Stimulated activated CD4-positive, alpha-beta T cell treated with anti-CD3 and anti-CD28 coated beads, Interleukin-15, amount 100 ng/mL, for 48 hours (primary cell): ENCODE data around the gene B3GNT2.

Experiments
- DNase-seq, 2 donors: peaks; one replicate each; pipeline ENCODE4 v3.0.0-alpha.2; 2020; ENCODE audit warnings: low read depth in 2 of 2

The B3GNT2 gene

DNA sequence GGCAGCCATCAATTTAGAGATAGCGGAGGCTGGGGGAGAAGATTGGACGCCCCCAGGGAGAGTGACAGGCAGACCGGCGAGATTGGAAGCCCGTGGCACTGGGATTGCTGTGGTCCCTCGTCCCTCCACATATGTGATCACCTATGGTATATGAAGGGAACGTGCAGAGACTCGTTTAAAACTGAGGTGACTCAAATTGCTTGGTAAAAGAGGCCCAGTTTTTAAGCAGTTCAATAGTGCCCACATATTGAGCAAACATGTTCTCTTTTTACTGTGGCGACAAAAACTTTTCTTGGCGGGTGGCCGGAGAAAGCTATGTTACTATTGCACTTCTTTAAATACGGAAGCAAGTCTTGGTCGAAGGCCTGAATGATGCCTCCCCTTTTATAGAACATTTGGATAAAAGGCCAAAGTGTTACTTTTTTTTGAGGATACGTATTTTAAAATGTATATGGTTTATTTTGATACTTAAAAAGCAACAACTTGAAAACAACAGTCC, 9.1 kb downstream of the B3GNT2 start:
- no peak for DNase-seq

DNA sequence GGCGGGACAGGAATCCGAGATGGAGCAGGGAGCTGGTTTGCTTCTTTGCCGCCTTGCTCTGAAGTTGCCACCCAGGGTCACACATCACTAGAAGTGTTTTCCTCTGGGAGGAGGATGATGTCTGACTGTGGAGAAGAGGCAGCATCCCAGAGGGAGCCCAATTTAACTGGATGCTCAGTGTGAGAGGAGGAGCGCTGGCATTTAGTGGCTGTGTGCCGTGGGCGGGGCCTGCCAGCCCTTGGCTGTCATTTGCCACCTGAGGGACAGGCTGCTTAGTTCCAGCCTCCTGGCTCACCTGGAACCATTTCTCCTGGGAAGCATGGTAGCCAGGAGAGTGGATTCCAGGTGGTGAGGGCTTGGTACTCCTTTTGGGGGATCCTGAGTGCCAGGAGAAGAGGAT, 9.6 kb downstream of the B3GNT2 start:
- no peak for DNase-seq

DNA sequence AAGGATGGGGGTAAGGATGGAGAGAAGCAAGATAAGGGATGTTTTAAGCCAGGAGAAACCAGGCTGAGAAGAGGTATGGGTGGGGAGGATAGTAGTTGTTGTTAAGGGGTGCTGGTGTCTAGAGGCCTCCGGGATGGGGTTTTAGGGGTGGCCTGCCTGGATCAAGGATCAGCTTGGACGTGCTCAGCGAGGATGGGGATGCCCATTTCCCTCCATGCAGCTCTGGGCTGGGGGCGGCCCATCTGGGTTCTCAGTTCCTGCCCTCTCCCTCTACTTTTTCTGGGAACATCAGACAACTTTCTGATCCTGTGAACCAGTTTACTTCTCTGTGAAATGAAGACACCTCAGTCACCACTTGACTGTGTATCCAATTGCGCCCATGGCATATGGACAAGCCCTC, 10.1 kb downstream of the B3GNT2 start:
- no peak for DNase-seq

DNA sequence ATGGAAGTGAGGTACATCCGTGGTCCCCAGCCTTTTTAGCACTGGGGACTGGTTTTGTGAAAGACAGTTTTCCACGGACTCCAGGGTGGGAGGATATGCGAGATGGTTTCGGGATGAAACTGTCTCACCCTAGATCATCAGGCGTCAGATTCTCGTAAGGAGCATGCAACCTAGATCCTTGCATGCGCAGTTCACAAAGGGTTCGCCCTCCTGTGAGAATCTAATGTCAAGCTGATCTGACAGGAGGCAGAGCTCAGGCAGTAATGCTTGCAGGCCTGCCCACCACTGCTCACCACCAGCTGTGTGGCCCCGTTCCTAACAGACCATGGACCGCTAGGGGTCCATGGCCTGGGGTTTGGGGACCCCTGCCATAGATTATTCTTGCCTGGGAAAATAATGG, 11.6 kb downstream of the B3GNT2 start:
- DNase-seq: no peak

DNA sequence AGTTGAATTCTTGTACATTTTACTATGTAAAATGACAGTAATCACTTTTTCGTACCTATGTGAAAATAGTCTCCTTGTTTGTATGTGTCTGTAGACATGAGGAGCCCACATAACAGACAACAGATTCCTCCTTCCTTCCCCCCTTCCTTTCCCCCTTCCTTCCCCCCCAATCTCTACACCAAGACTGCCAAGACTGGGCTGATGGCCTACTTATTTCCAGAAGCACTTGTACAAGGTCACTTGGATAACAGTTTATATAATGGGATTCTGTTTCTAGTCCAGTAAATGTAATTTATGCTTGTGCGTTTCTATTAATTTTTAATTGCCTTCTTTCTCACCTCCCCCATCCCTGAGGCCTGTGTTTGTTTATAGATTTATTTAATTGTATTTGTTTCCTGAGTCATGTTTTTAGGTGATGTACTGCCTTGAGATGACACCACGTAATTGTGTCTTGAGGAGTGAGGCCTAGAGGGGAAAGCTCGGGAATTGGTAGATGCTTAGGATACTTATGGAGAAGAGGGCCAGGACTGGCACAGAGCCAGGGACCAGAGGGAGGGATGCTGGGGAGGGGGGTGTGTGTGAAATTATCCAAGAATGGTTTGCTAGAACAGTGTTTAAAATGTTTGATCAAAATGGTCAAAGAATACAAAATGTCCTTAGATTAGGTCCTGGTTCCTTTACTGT, 12.3 kb downstream of the B3GNT2 start:
- DNase-seq: no peak

DNA sequence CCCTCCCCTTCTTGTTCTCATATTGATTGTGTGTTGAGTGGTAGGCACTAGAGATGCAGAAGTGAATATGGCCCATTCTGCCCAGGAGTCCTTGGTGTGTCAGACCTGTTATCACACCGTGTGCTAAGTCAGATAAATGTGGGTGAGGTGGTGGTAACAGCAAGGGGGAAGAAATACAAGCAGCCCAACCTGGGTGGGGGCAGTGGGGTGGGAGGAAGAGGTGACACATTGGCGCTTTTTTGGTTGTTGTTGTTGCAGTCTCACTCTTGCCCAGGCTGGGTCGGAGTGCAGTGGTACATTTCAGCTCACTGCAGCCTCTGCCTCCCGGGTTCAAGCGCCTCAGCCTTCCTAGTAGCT, 12.8 kb downstream of the B3GNT2 start:
- DNase-seq: no peak

DNA sequence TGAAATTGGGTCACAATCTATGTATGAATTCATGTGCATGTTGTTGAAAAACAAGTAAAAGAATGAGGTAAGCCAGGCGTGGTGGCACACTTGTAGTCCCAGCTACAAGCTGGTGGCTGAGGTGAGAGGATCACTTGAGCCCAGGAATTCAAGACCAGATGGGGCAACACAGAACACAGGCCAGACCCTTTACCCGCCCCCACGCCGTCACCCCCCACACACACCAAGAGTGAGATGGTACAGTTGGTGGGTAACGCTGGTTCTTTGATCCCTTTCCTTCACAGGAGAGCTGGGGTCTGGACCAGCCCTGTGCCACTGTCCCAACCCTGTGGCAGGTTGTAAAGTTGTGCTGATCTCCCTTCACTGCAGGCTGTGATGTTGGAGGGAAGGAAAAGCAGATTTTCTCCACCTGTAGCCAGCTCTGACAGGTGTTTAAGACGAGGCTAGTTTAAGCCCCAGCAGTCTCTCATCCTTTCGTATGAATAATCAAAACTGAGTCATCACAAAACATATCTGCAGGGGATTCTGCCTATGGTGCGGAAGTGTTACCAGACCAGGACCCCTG, 13.6 kb downstream of the B3GNT2 start:
- no peak for DNase-seq

DNA sequence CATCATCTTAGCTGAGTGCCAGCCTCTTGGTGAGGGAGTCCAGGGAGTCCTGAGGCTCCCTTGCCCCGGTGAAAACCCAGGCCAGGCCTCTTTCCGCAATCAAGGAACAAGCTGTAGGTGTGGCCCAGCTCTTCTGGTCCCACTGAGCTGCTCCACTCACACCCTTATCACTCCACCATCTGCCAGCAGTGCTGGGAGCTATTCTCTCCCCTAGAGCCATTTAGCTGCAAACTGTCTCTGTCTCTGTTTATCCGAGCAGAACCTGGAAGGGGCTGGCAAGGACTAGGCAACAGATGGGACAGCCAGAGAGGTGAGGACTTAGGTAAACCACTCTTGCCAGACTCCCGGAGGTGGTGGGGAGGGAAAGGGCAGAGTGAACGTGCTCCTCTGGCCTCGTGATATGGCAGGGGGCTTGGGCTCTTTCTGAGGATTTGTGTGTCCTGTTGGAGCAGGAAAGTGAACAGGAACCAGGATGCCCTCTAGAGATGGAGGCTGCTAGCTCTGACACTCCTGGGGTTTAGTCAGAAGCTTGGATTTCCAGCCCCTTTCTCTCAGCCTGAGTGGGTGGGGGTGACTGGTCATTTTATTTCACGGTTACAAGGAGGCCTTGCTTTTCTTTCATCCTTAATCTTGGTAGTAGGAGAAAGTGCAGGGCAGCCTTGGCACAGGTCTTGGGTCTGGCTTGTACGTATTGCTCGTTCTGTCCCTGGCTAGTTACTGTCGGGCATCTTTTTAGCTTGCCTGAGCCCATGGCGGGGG, 19.6 kb downstream of the B3GNT2 start:
- no peak for DNase-seq

DNA sequence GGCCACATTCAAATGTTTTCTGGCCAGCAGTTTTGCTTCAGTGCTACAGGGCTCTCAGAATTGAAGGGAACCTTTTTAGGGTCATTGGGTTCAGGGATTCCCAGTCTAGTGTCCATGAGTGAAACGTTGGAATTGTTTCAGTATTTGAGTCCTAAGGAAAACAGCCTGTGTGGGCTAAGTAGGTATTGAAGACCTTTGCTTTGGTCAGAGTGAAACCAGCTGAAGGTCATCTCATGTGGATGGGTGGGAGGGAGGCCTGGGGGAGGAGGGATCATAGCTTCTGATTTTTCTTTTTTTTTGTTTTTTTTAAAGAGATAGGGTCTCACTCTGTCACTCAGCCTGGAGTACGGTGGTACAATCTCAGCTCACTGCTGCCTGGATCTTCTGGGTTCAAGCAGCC, 20.2 kb downstream of the B3GNT2 start:
- DNase-seq: no peak

DNA sequence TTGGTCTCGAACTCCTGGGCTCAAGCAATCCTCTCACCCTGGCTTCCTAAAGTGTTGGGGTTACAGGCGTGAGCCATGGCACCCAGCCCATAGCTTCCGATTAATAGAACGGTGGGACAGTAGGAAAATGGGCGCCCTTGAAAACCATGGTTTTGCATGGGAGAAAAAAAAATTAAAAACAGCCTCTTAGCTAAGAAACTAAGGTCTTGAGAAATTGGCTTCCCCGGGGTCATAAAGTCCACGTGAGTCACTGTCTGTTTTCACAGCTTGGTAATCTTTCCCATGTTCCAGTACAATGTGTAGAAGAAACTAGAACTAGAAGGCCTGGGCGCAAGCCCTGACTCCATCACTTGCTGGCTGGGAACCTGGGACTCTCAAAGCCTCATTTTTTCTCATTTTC, 20.7 kb downstream of the B3GNT2 start:
- no peak for DNase-seq

DNA sequence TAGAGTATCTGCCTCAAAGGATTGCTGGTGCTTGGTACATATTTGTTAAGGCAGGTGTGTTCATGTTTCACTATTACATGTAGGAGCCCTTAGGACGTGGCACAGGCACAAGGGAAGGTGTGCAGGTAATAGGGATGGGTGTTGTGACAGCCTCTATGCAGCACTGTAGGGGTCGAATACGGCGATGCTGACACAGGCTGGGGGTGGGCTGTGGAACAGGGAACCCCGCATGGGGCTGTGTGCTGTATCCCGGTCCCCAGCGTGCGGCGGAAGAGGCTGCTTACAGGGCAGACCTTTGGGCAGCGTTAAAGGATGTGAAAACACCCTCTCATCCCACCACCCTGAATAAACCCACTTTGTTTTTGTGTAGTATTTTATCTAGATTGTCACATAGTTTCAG, 21.5 kb downstream of the B3GNT2 start:
- DNase-seq: no peak

DNA sequence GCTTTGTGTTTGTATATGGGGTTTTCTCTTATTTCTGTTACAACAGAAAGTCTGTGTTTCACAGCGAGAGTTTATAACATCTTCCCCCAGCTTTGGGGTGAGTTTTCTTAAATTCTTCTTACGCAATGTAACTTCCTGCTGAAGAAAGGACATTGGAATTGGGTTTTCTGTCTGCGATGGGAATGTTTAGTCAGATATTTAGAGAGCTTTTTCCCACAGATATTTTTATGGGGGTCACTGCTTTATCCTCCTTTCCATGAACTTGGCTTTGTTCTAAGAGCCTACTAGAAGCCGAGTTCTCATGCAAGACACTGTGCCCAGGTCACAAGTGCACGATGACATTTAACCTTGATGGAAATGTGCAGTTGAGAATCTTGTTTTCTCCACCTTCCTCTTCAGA, 22.1 kb downstream of the B3GNT2 start:
- DNase-seq: no peak

DNA sequence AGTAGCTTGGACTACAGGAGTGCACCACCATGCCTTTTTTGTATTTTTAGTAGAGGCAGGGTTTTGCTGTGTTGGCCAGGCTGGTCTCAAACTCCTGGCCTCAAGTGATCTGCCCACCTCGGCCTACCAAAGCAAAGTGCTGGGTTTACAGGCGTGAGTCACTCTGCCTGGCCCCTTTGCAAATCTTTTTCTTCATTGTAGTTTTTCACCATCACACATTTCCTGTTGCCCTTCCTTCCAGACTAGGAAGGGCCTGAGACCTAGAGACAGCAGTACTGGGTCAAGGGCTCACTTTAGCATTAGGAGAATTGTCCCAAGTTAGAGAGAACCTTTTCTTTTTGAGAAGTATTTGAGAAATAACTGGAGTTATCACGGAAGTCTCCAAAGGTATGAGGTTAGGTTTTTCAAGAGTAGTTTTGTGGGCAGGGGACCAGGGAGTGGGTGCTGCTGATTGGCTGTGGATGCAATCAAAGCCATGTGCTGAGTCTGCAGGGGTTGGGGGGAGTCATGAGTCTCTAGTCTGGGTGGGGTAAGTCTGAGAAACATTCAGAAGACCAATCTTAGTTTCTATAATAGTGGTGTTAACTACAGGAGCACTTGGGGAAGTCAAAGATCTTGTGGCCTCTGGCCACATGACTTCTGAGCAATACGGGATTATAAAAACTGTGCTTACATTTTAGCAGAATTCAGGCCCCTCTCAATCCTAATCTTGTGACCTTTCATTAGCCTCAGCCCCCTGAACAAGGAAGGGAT, 23.7 kb downstream of the B3GNT2 start:
- no peak for DNase-seq

DNA sequence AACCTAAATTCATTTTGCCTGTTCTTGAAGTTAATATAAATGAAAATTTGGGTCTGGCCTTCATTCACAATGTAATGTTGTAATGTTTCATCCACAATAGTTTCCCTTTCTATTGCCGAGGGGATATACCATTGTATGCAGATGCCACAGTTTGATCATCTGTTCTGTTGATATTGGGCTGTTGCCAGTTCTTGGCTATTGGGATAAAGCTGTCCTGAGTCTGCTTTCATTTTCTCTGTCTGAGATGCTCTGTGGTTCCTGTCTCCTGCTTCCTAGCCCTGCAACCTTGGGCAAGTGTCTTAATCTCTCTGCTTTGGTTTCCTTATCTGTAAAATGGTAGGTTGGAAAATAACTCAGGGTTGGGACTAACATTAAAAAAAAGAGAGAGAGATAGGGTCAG, 25.2 kb downstream of the B3GNT2 start:
- no peak for DNase-seq

DNA sequence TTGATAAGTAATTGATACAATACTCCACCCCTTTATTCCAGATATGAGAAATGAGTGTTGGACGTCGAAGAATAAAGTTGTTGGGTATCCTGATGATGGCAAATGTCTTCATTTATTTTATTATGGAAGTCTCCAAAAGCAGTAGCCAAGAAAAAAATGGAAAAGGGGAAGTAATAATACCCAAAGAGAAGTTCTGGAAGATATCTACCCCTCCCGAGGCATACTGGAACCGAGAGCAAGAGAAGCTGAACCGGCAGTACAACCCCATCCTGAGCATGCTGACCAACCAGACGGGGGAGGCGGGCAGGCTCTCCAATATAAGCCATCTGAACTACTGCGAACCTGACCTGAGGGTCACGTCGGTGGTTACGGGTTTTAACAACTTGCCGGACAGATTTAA, 26.3 kb downstream of the B3GNT2 start:
- no peak for DNase-seq

DNA sequence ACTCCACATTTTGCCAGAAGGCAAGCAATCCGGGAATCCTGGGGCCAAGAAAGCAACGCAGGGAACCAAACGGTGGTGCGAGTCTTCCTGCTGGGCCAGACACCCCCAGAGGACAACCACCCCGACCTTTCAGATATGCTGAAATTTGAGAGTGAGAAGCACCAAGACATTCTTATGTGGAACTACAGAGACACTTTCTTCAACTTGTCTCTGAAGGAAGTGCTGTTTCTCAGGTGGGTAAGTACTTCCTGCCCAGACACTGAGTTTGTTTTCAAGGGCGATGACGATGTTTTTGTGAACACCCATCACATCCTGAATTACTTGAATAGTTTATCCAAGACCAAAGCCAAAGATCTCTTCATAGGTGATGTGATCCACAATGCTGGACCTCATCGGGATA, 26.8 kb downstream of the B3GNT2 start:
- no peak for DNase-seq

DNA sequence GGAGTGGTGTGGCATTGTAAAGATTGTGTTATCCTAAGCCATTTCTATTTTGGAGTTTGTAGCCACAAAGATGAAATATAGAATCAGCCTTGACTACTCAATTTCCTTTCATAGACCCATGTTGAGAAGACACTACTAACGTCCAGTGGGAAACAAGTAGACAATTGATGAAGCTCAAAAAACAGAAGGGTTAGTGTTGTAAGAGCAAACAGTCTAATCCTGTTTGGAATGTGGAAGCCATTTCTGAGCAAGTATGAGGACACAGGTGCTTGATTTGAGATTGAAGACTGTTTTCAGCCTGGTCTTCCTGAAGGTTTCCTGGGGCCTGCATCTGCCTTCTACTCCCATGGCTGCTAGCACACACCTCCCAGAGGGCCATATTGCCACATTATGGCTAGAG, 29.1 kb downstream of the B3GNT2 start:
- DNase-seq: no peak

DNA sequence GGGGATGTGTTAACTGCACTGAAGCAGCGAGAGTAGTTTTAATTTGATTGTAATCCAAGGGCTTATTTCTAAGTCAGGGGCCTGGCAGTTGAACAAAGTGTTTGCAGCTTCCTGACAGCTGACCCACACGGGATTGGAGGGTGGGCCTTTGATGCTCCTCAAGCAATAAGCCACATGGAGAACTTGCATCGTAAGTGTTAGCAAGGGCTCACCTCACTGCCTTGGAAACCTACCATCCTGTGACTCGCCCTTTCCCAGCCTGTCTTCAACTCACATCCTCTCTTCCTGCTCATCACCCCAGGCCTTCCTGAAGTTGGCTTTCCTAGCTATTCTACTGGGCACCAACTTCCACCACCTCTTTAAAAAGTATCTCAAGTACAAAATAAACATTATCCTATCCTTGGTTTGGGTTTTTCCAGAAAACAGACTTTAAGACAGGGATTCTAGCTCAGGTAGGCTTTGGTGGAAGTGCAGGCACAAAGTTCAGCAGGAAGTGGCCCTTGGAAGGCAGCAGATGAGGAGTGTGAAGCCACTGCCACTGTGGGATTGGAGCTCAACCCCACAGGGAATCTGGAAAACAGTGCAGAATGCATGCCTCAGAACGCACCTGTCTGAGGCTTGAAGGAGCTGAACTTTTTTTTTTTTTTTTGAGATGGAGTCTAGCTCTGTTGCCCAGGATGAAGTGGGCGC, 31.6 kb downstream of the B3GNT2 start:
- DNase-seq: no peak

DNA sequence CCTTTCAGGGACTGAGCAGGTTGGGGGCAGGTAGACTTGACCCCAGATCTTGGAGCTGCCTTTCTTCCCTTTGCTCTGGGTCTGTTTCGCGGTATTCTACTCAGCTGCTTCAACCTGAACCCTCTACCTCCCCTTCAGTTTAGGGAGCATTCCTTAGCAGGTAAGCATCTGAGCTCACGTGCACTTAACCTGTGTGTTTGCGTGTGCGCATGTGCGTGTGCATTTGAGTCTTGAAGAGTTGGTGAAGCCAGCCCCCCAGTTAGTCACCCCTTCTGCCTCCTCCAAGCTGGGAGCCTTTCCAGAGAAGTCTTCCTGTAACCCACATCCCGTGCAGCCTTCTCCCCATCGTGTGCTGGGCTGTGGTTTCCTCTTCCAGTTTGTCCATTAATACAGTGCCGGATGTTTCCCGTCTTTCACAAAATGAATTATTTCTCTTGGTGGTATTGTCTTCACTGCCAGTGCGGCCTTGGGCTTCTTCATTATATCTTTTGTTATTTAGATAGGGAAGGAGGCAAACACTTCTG, 33.2 kb downstream of the B3GNT2 start:
- no peak for DNase-seq

DNA sequence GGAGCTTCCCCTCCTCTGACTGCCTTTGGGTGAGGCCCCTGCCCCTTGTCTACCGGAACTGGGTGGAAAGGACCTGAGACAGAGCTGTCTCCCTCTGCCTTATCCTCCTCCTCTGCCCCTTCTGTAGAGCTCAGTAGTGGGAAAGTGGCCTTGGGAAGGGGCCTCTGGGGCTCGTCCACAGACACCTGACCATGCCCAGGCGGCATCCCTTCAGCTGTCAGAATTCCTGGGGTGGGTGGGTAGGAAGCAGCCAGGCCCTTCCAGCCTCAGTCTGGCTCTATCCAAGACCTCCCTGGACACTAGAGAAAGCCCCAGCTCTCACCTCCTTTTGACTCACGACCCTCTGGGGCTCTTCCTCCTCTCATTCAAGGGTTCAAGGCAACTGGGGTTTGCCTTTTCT, 35.6 kb downstream of the B3GNT2 start:
- DNase-seq: no peak

DNA sequence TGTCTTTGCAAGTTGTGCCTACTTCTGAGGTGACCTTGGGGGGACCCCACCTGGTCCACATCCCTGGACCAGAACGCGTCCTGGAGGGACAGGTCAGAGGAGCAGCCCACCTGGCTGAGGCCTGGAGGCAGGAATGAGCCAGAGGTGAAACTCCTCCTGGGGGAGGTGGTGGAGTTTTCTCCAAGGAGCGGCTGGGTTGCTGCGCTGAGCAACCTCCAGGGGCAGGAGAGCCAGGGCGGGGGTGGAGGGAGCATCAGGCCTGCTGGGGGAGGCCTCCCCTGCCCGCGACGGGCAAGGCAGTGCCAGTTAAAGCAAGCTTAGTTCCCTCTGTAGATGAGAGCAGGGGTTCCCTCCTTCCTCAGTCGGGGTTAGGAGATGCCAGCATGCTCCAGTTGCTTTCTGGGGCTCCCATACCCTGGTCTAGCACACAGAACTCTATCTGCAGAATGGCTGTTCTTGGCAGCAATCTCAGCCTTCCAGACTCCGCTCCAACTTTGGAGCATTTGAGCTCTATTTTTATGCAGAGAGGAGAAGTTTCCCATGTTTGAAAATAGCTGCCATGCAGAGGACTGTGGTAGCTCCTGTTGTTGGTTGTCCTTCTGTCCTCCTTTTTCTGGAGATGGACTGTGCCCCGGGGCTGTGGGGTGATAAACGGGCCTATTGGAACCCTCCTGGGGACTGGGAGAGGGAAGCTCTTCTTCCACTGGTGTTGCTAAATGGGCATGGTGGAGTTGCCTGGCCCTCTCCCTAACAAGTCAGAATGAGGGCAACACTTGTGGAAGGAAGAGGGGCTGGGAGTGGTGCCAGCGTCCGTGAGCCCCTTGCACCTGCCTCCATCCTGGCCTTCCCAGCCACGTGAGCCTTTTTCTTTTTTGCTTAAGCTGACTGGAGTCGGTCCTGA, 39.1 kb downstream of the B3GNT2 start:
- DNase-seq: no peak
